Peyer's patch (tissue), 4 donors: ENCODE results near the gene DIO3.

Experiments used
- CTCF ChIP-seq, 6 experiments: fragments of 450-650 bp in 4 of 6; fragments of 200-600 bp in 2 of 6; sonication (generic) in 1 of 6; IDR thresholded peaks; one replicate each; pipeline ENCODE4 v1.5.1; 2017 to 2019; ENCODE audit warnings: antibody characterized with exemption in 6 of 6, mild to moderate bottlenecking in 3 of 6, moderate library complexity in 1 of 6
- POLR2A ChIP-seq, 2 donors: fragments of 450-650 bp; IDR thresholded peaks; one replicate each; pipeline ENCODE4 v1.5.1; 2017; ENCODE audit warnings: antibody characterized with exemption in 2 of 2, mild to moderate bottlenecking in 2 of 2, moderate library complexity in 2 of 2

GRCh38 chr14:101511620-101512375, 49.5 kb upstream of the DIO3 start:
- TF ChIP-seq CTCF (IDR thresholded peaks at IDR 0.05) (no peak), POLR2A (IDR thresholded peaks at IDR 0.05) (no peak)
